ENCODE measurements around the gene SMYD3.

Gene SMYD3

GRCh38 chr1:246151796-246152434, 355.2 kb downstream of the SMYD3 start:
- DNase-seq: peak; percentile 48
- in situ Hi-C loops (cut with MboI; ENCODE audit: low pct_unique_long_range_greater_than_20kb, low sequenced_read_pairs): no loop called here

GRCh38 chr1:246149543-246149942, 357.5 kb downstream of the SMYD3 start:
- DNase-seq: no peak
- in situ Hi-C loops (cut with MboI; ENCODE audit: low pct_unique_long_range_greater_than_20kb, low sequenced_read_pairs): no loop called here

GRCh38 chr1:246147524-246148461, 359.3 kb downstream of the SMYD3 start:
- no peak for DNase-seq
- in situ Hi-C loops (cut with MboI; ENCODE audit: low pct_unique_long_range_greater_than_20kb, low sequenced_read_pairs): no loop called here

- in situ Hi-C loops (cut with MboI; ENCODE audit: low pct_unique_long_range_greater_than_20kb, low sequenced_read_pairs): no loop called here
- no peak for DNase-seq
Measured at GRCh38 chr1:246146804-246147523, 360.1 kb downstream of the SMYD3 start.

GRCh38 chr1:246145900-246146299, 361.2 kb downstream of the SMYD3 start:
- in situ Hi-C loops (cut with MboI; ENCODE audit: low pct_unique_long_range_greater_than_20kb, low sequenced_read_pairs): no loop called here
- no peak for DNase-seq

GRCh38 chr1:246144931-246145330, 362.1 kb downstream of the SMYD3 start:
- in situ Hi-C loops (cut with MboI; ENCODE audit: low pct_unique_long_range_greater_than_20kb, low sequenced_read_pairs): no loop called here
- no peak for DNase-seq

GRCh38 chr1:246142320-246142893, 364.7 kb downstream of the SMYD3 start:
- in situ Hi-C loops (cut with MboI; ENCODE audit: low pct_unique_long_range_greater_than_20kb, low sequenced_read_pairs): no loop called here
- no peak for DNase-seq

GRCh38 chr1:246141306-246141705, 365.8 kb downstream of the SMYD3 start:
- no peak for DNase-seq
- in situ Hi-C loops (cut with MboI; ENCODE audit: low pct_unique_long_range_greater_than_20kb, low sequenced_read_pairs): no loop called here

- in situ Hi-C loops (cut with MboI; ENCODE audit: low pct_unique_long_range_greater_than_20kb, low sequenced_read_pairs): no loop called here
- DNase-seq: no peak
Measured at GRCh38 chr1:246139745-246140182, 367.3 kb downstream of the SMYD3 start.

GRCh38 chr1:246138781-246139180, 368.3 kb downstream of the SMYD3 start:
- in situ Hi-C loops (cut with MboI; ENCODE audit: low pct_unique_long_range_greater_than_20kb, low sequenced_read_pairs): no loop called here
- DNase-seq: no peak

GRCh38 chr1:246136477-246136876, 370.6 kb downstream of the SMYD3 start:
- no peak for DNase-seq
- in situ Hi-C loops (cut with MboI; ENCODE audit: low pct_unique_long_range_greater_than_20kb, low sequenced_read_pairs): no loop called here

GRCh38 chr1:246134789-246135188, 372.3 kb downstream of the SMYD3 start:
- in situ Hi-C loops (cut with MboI; ENCODE audit: low pct_unique_long_range_greater_than_20kb, low sequenced_read_pairs): no loop called here

GRCh38 chr1:246131095-246131494, 376.0 kb downstream of the SMYD3 start:
- DNase-seq: no peak
- in situ Hi-C loops (cut with MboI; ENCODE audit: low pct_unique_long_range_greater_than_20kb, low sequenced_read_pairs): no loop called here

More at GRCh38 chr1:246134789-246135188, 372.3 kb downstream of the SMYD3 start:
- DNase-seq: no peak

- no peak for DNase-seq
- in situ Hi-C loops (cut with MboI; ENCODE audit: low pct_unique_long_range_greater_than_20kb, low sequenced_read_pairs): no loop called here
Measured at GRCh38 chr1:246128494-246129069, 378.5 kb downstream of the SMYD3 start.

GRCh38 chr1:246126580-246126979, 380.5 kb downstream of the SMYD3 start:
- in situ Hi-C loops (cut with MboI; ENCODE audit: low pct_unique_long_range_greater_than_20kb, low sequenced_read_pairs): no loop called here
- no peak for DNase-seq

- in situ Hi-C loops (cut with MboI; ENCODE audit: low pct_unique_long_range_greater_than_20kb, low sequenced_read_pairs): no loop called here
- no peak for DNase-seq
Measured at GRCh38 chr1:246122071-246122470, 385.0 kb downstream of the SMYD3 start.

GRCh38 chr1:246121533-246121932, 385.5 kb downstream of the SMYD3 start:
- in situ Hi-C loops (cut with MboI; ENCODE audit: low pct_unique_long_range_greater_than_20kb, low sequenced_read_pairs): no loop called here
- no peak for DNase-seq

- peak; percentile 86 for DNase-seq
Measured at GRCh38 chr1:246117066-246117791, 389.9 kb downstream of the SMYD3 start.

More at GRCh38 chr1:246117066-246117791, 389.9 kb downstream of the SMYD3 start:
- in situ Hi-C loops (cut with MboI; ENCODE audit: low pct_unique_long_range_greater_than_20kb, low sequenced_read_pairs): no loop called here

Data from KBM-7 (cell line).